BLaER1 treated with 17β-estradiol and CSF1 and Interleukin-3, amounts not matched to agents 10 nM and 100 nM (cell line): Measurements from ENCODE around the gene AK3.
"Not testable (repeated sequence)": the region's sequence is repeated elsewhere in the genome, so short reads cannot be mapped to it uniquely, and the experiment has no call there.

ENCODE experiments used
- H3K27ac ChIP-seq, 11 experiments: shearing (Covaris generic); formaldehyde crosslinking; 2 replicates each; pipeline ENCODE4 v1.8.1; 2022
- H3K27me3 ChIP-seq, 11 experiments: shearing (Covaris generic); formaldehyde crosslinking; 2 replicates each; pipeline ENCODE4 v1.8.1; 2022
- H3K36me3 ChIP-seq, 11 experiments: shearing (Covaris generic); formaldehyde crosslinking; 2 replicates each; pipeline ENCODE4 v1.8.1; 2022
- H3K4me1 ChIP-seq, 10 experiments: shearing (Covaris generic); formaldehyde crosslinking; 2 replicates each; pipeline ENCODE4 v1.8.1; 2022
- H3K4me2 ChIP-seq, 11 experiments: shearing (Covaris generic); formaldehyde crosslinking; 2 replicates each; pipeline ENCODE4 v1.8.1; 2022
- H3K4me3 ChIP-seq, 10 experiments: shearing (Covaris generic); formaldehyde crosslinking; 2 replicates each; pipeline ENCODE4 v1.8.1; 2022
- H3K9ac ChIP-seq, 11 experiments: shearing (Covaris generic); formaldehyde crosslinking; 2 replicates each; pipeline ENCODE4 v1.8.1; 2022
- H3K9me3 ChIP-seq, 11 experiments: shearing (Covaris generic); formaldehyde crosslinking; replicated peaks in 1 of 11; 2 replicates each; pipeline ENCODE4 v1.8.1; 2022
- H4K20me1 ChIP-seq, 11 experiments: shearing (Covaris generic); formaldehyde crosslinking; 2 replicates each; pipeline ENCODE4 v1.8.1; 2022
- Cebpa-rat ChIP-seq, 11 experiments: shearing (Covaris generic); IDR thresholded peaks; 2 replicates each; pipeline ENCODE4 v1.8.1; 2022

AK3 gene

GRCh38 chr9:4661611-4662010 lies 79.4 kb downstream of the AK3 start:
- Histone ChIP-seq H3K27ac (peak overlapping the region in 10 of 11 experiments; percentile 65 to 91 (median 82); a peak in 17 of 22 replicates), H3K4me2 (peak overlapping the region; percentile 88 to 99 (median 95)), H3K4me1 (peaks cover 36 to 42% (median 40%) of the 10 kb centered on the region in 10 experiments), H3K36me3 (no peaks in the 10 kb centered on the region; a peak in 1 of 22 replicates), H4K20me1 (no peaks in the 10 kb centered on the region; a peak in 1 of 22 replicates), H3K27me3 (no peaks in the 10 kb centered on the region), H3K9ac (peak overlapping the region; percentile 78 to 92 (median 85); a peak in 21 of 22 replicates), H3K9me3 (no peaks in the 10 kb centered on the region), H3K4me3 (peak overlapping the region; percentile 72 to 96 (median 84))
- no peak for TF ChIP-seq Cebpa-rat (IDR thresholded peaks at IDR 0.05)

DNA sequence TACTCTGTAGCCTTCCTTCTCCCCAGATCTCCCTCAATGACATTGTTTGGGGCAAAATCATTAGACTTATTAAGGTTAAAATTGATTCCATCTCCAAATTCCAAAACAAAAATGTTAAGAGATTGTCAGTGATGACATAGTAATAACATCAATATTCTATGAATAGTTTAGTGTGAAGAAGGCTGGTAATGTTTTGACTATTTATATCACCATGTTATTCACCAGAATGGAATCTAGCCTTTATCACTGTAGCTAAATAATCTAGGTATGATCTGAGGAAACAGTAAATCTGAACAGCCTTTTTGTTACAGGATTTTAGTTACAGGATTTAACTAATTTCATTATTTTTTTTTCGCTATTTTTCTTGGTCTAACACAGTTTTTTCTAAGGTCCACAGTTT lies 79.8 kb downstream of the AK3 start:
- no peaks in the 10 kb centered on the region for H3K9me3 ChIP-seq
- H3K27me3 ChIP-seq, result no peaks in the 10 kb centered on the region
- peak overlapping the region; percentile 88 to 99 (median 95); a peak in 20 of 22 replicates for H3K4me2 ChIP-seq
- H3K36me3 ChIP-seq, result no peaks in the 10 kb centered on the region; a peak in 1 of 22 replicates
- peak overlapping the region in 1 of 11 experiments; percentile 85; a peak in 1 of 22 replicates for H3K9ac ChIP-seq
- no peak overlapping the region for H3K27ac ChIP-seq
- peak overlapping the region in 4 of 10 experiments; percentile 74 to 85 (median 83); a peak in 6 of 20 replicates for H3K4me3 ChIP-seq
- H4K20me1 ChIP-seq, result no peaks in the 10 kb centered on the region; a peak in 1 of 22 replicates
- H3K4me1 ChIP-seq, result peaks cover 36 to 42% (median 40%) of the 10 kb centered on the region in 10 experiments
- TF ChIP-seq Cebpa-rat (IDR thresholded peaks at IDR 0.05), result no peak

DNA sequence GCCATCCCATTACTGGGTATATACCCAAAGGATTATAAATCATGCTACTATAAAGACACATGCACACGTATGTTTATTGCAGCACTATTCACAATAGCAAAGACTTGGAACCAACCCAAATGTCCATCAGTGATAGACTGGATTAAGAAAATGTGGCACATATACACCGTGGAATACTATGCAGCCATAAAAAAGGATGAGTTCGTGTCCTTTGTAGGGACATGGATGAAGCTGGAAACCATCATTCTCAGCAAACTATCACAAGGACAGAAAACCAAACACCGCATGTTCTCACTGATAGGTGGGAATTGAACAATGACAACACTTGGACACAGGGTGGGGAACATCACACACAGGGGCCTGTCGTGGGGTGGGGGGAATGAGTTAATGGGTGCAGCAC lies 80.3 kb downstream of the AK3 start:
- not testable (repeated sequence) for H3K36me3 ChIP-seq, H3K4me3 ChIP-seq, H4K20me1 ChIP-seq, H3K9me3 ChIP-seq, H3K4me2 ChIP-seq, H3K27ac ChIP-seq, H3K9ac ChIP-seq, H3K27me3 ChIP-seq
- peaks cover 36 to 42% (median 41%) of the 10 kb centered on the region in 10 experiments for H3K4me1 ChIP-seq
